Spleen (tissue), 7 donors: Measurements from ENCODE around the gene XYLT1.

Experiments used
- CTCF ChIP-seq, 11 experiments: fragments of 200-600 bp in 7 of 11; fragments of 450-650 bp in 4 of 11; sonication (generic) in 4 of 11; IDR thresholded peaks in 8 of 11; conservative IDR thresholded peaks in 3 of 11; 1 replicate in 7 of 11; 2 replicates in 4 of 11; pipeline versions ENCODE4 v1.4.0 to v1.8.0; 2016 to 2021; ENCODE audit warnings: antibody characterized with exemption in 11 of 11, inconsistent platforms in 4 of 11, mild to moderate bottlenecking in 1 of 11
- POLR2A ChIP-seq, 3 donors: fragments of 450-650 bp; IDR thresholded peaks; one replicate each; pipeline ENCODE4 v1.5.1; 2017; ENCODE audit warnings: antibody characterized with exemption in 3 of 3, mild to moderate bottlenecking in 1 of 3
- donor health status: DM: no; HTN: no; CAD: no; lungs with moderate emphysema.
- donor health status: DM: no; HTN: no; CAD: no.
- donor health status: DM: no; HTN: no; CAD: no.

DNA sequence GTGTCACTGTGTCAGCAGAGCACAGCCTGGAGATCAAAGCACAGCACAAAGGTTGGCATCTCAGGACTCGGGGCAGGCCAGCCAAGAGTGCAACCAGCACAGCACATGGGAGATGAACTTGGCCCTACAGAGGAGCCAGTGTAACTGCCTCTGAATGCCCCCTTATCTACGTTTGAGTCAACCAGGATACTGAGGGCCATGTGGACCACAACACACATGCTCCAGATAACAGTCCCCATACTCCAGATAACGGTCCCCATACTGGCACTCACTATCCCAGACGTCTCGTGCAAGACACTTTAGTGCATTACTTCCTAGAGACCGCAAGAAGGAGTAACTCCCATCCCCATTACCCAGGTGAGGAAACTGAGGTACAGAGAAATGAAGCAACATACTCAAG, 88.2 kb downstream of the XYLT1 start:
- no peak for TF ChIP-seq CTCF (IDR thresholded peaks at IDR 0.05 in 8 of 11, conservative IDR thresholded peaks at IDR 0.05 in 3 of 11)
- TF ChIP-seq POLR2A (IDR thresholded peaks at IDR 0.05) = no peak
